SU-DHL-6 (cell line): ENCODE data around the gene ENOX1.

Experiments
- H2AFZ ChIP-seq: fragments of 200-600 bp; sonication (generic); 2 replicates; pipeline ENCODE4 v1.6.1; 2014; ENCODE audit warnings: low read depth, mild to moderate bottlenecking, moderate library complexity, mixed read lengths, antibody characterized with exemption, low read length; ENCODE audit not compliant: severe bottlenecking
- H3F3A ChIP-seq: fragments of 200-600 bp; shearing (Covaris generic); 2 replicates; pipeline ENCODE4 v1.6.0; 2016; ENCODE audit warnings: antibody characterized with exemption, mild to moderate bottlenecking; ENCODE audit not compliant: insufficient read depth
- H3K27ac ChIP-seq: fragments of 200-600 bp; sonication (generic); 2 replicates; pipeline ENCODE4 v1.5.1; 2016; ENCODE audit warnings: low read depth, mild to moderate bottlenecking, low read length, moderate library complexity, mixed read lengths
- H3K27me3 ChIP-seq: fragments of 200-600 bp; sonication (generic), shearing (Covaris generic); 2 replicates; pipeline ENCODE4 v1.6.0; 2014; ENCODE audit warnings: mild to moderate bottlenecking, low read length
- H3K36me3 ChIP-seq: fragments of 200-600 bp; sonication (generic); 2 replicates; pipeline ENCODE4 v1.6.1; 2014; ENCODE audit warnings: mild to moderate bottlenecking, low read length, mixed read lengths
- H3K4me2 ChIP-seq: fragments of 300-600, 200-600 bp; shearing (Covaris generic), sonication (generic); 2 replicates; pipeline ENCODE4 v1.6.0; 2014; ENCODE audit warnings: low read length, low read depth, mild to moderate bottlenecking; ENCODE audit not compliant: poor library complexity, severe bottlenecking
- H3K4me3 ChIP-seq: fragments of 200-600 bp; sonication (generic); 2 replicates; pipeline ENCODE4 v1.5.1; 2014; ENCODE audit warnings: antibody characterized with exemption, low read length, mild to moderate bottlenecking, mixed read lengths; ENCODE audit not compliant: insufficient read depth, poor library complexity, severe bottlenecking
- H3K79me2 ChIP-seq: fragments of 200-600 bp; sonication (generic); 2 replicates; pipeline ENCODE4 v1.6.1; 2014; ENCODE audit warnings: mild to moderate bottlenecking, low read length, moderate library complexity; ENCODE audit not compliant: insufficient read depth
- H3K9ac ChIP-seq: fragments of 200-600 bp; sonication (generic); 2 replicates; pipeline ENCODE4 v1.7.0; 2014; ENCODE audit warnings: mild to moderate bottlenecking, low read length
- H3K9me2 ChIP-seq: fragments of 200-600 bp; sonication (generic); replicated peaks from 2 replicates; pipeline ENCODE4 v1.6.1; 2014; ENCODE audit warnings: low read length; ENCODE audit not compliant: insufficient read depth
- H3K9me3 ChIP-seq: fragments of 200-600 bp; sonication (generic); 2 replicates; pipeline ENCODE4 v1.6.1; 2014; ENCODE audit warnings: low read length, mixed read lengths; ENCODE audit not compliant: insufficient read depth
- H4K20me1 ChIP-seq: fragments of 200-600 bp; sonication (generic); 2 replicates; pipeline ENCODE4 v1.6.1; 2014; ENCODE audit warnings: low read depth, mild to moderate bottlenecking, antibody characterized with exemption, low read length, moderate library complexity, mixed read lengths
- CTCF ChIP-seq: fragments of 200-600 bp; sonication (generic); IDR thresholded peaks from one replicate; pipeline ENCODE4 v1.5.1; 2017; ENCODE audit warnings: antibody characterized with exemption, mild to moderate bottlenecking, low read length, moderate library complexity; ENCODE audit not compliant: insufficient read depth, poor library complexity, severe bottlenecking
- EZH2phosphoT487 ChIP-seq: fragments of 200-600 bp; sonication (generic), shearing (Covaris generic); conservative IDR thresholded peaks from 2 replicates; pipeline ENCODE4 v1.6.1; 2018; ENCODE audit warnings: mild to moderate bottlenecking, antibody characterized with exemption, low read length, moderate library complexity, mixed read lengths

ENOX1 gene

GRCh38 chr13:43528992-43529391 is 257.8 kb downstream of the ENOX1 start:
- H3K27me3 ChIP-seq, result no peaks in the 10 kb centered on the region
- no peaks in the 10 kb centered on the region for H3K36me3 ChIP-seq
- no peak overlapping the region for H2AFZ ChIP-seq
- H3K9ac ChIP-seq, result no peak overlapping the region
- H3K4me2 ChIP-seq, result no peak overlapping the region
- no peaks in the 10 kb centered on the region for H3K9me3 ChIP-seq
- TF ChIP-seq CTCF (no peak), EZH2phosphoT487 (no peak)
- H3F3A ChIP-seq, result no peaks in the 10 kb centered on the region
- H3K79me2 ChIP-seq, result no peaks in the 10 kb centered on the region
- H3K27ac ChIP-seq, result no peak overlapping the region
- H3K4me3 ChIP-seq, result no peak overlapping the region
- no peaks in the 10 kb centered on the region for H4K20me1 ChIP-seq
- H3K9me2 ChIP-seq, result no peaks in the 10 kb centered on the region

GRCh38 chr13:43522788-43523187 is 264.0 kb downstream of the ENOX1 start:
- H3K4me3 ChIP-seq, result no peak overlapping the region
- no peaks in the 10 kb centered on the region for H3K27me3 ChIP-seq
- no peaks in the 10 kb centered on the region for H3K79me2 ChIP-seq
- no peak overlapping the region for H3K9ac ChIP-seq
- TF ChIP-seq CTCF, result no peak
- TF ChIP-seq EZH2phosphoT487, result no peak
- H4K20me1 ChIP-seq, result no peaks in the 10 kb centered on the region
- no peak overlapping the region for H3K27ac ChIP-seq
- no peak overlapping the region for H2AFZ ChIP-seq
- H3K36me3 ChIP-seq, result no peaks in the 10 kb centered on the region
- H3K9me3 ChIP-seq, result no peaks in the 10 kb centered on the region
- H3K9me2 ChIP-seq, result no peaks in the 10 kb centered on the region
- H3K4me2 ChIP-seq, result no peak overlapping the region
- H3F3A ChIP-seq, result no peaks in the 10 kb centered on the region

GRCh38 chr13:43520351-43520750 is 266.4 kb downstream of the ENOX1 start:
- H3K9me2 ChIP-seq, result no peaks in the 10 kb centered on the region
- no peak overlapping the region for H3K4me3 ChIP-seq
- no peak overlapping the region for H3K9ac ChIP-seq
- no peak for TF ChIP-seq CTCF
- TF ChIP-seq EZH2phosphoT487, result no peak
- no peaks in the 10 kb centered on the region for H3K79me2 ChIP-seq
- no peaks in the 10 kb centered on the region for H3K36me3 ChIP-seq
- H3F3A ChIP-seq, result no peaks in the 10 kb centered on the region
- no peak overlapping the region for H2AFZ ChIP-seq
- no peaks in the 10 kb centered on the region for H3K9me3 ChIP-seq
- H4K20me1 ChIP-seq, result no peaks in the 10 kb centered on the region
- H3K4me2 ChIP-seq, result no peak overlapping the region
- H3K27me3 ChIP-seq, result no peaks in the 10 kb centered on the region
- no peak overlapping the region for H3K27ac ChIP-seq
